ENCODE measurements around the gene HNRNPLL.
"Not testable (repeated sequence)": the region's sequence is repeated elsewhere in the genome, so short reads cannot be mapped to it uniquely, and the experiment has no call there.

The HNRNPLL gene

DNA sequence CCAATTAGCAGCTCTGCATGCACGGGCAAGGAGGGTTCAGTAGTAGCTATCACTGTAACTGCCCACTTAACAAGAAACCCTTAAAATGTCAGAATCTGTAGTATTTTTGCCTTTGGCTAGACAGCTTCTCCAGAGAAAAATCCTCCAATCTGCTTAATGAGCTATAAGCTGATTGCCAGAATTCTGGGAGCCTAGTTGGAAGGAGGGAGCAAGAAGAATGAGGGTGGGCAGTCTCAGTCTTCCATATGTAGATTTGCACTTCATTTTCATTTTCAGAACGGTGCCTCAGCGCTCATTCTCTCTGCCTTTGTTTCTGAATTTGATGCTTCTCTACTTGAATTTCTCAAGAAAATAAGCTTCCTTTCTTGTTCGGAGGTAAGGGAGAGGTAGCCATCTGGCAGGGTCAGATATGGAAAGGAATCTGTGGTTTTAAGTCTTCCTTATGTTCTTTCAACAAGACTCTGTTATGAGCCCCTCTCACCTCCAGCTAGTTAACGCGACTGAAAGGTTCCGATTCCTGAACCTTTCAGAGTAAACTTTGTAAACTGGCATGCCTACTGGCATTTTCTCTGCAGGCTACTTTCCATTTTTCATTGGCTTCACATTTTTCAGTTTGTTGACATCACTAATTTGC is 53.5 kb downstream of the HNRNPLL start:
- DNase-seq: no peak

DNA sequence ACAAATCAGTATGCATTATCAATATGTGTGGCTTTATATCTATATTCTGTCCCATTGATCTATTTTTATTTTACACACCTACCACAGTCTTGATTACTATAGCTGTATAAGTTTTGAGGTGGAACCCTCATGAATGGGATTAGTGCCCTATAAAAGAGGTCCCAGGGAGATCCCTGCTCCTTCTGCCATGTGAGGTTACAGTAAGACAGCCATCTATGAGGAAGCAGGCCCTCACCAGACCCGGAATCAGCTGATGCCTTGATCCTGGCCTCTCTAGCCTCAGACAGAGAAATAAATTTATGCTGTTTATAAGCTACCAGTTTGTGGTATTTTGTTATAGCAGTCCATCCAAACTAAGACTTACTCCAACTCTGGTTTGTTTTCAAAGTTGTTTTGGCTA is 54.9 kb downstream of the HNRNPLL start:
- no peak for DNase-seq

DNA sequence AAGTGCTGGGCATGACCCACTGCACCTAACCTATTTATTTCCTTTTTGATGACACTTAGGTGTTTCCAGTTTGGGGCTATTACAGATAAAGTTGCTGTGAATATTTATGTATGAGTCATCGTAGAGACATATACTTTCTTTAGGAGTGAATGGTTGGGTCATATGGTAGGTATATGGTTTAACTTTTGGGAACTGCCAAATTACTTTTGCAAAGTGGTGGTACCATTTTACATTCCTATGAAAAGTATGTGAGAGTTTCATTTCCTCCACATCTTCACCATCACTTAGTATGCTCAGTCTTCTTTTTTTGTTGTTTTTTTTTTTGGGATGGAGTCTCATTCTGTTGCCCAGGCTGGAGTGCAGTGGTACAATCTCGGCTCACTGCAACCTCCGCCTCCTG is 56.1 kb downstream of the HNRNPLL start:
- no peak for DNase-seq

DNA sequence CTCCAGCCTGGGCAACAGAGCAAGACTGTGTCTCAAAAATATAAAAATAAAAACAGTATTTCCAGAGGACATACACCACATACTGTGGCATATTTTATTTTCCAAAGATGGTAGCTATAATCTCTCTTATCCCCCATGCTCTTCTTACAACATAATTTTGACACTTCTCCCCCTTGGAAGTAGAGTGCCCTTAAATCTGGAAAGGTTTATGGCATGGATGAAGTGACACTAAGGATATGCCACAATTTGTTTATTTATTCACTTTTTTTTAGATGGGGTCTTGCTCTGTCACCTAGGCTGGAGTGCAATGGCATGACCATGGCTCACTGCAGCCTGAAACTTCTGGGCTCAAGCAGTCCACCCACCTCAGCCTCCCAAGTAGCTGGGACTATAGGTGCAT is 56.7 kb downstream of the HNRNPLL start:
- no peak for DNase-seq

DNA sequence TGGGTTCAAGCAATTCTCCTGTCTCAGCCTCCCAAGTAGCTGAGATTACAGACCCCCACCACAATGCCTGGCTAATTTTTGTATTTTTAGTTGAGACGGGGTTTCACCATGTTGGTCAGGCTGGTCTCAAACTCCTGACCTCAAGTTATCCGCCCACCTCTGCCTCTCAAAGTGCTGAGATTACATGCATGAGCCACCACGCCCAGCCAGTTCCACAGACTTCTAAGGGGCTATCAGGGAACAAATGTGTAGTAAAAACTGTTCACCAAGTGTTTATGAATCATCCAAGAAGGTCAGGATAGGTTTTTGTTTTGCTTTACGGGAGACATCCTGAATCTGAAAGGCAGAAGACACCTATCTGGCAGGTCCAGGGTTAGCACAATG is 60.5 kb downstream of the HNRNPLL start:
- DNase-seq: not testable (repeated sequence)

DNA sequence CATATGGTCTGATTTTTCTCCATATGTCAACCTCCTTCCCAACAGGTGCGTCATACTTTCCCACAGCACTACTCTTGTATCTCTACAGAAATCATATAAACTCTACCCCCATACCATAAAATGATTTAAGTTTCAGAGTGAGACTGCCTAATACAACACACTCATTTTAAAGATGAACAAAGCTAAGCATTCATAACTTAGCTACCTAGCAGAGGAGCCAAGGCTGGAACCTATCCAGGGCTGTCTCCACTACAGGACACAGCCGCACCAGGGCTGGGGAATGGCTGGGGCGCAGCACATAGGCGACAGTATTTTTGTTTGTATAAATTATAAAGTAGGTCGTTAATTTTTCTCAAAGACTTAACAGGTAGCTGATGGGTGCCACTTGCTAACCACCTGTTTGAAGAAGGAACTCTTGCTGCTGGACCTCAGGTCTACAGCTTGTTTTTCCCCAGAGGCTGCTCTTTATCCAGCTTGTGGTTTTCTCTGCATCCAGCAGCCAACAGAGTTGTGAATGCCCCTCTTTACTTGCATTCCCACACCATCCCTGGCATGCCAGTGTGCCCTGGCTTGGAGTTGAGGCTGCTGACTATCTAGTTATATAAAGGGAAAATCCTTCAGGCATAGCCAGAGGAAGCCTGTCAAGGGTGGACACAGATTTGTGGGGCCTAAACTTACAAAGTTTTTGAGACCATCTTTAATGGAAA is 62.0 kb downstream of the HNRNPLL start:
- DNase-seq: no peak

DNA sequence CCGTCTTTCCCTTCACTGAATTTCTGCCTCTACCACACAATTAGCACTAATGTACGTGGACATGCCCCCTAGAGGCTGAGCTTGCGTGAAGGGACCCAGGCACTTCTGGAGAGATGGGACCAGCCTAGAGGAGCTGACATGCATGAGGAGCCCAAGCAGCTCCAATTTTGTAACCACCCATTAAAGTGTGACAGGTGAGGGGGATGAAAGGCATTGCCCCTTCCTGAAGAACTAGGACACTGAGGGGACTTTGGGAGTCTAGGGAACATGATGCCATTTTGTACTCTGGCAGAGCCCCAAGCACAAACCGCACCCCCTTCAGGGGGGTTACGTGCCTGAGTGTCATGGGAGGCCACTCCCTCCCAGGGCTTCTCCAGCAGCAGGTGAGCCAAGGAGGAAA is 63.6 kb downstream of the HNRNPLL start:
- no peak for DNase-seq

DNA sequence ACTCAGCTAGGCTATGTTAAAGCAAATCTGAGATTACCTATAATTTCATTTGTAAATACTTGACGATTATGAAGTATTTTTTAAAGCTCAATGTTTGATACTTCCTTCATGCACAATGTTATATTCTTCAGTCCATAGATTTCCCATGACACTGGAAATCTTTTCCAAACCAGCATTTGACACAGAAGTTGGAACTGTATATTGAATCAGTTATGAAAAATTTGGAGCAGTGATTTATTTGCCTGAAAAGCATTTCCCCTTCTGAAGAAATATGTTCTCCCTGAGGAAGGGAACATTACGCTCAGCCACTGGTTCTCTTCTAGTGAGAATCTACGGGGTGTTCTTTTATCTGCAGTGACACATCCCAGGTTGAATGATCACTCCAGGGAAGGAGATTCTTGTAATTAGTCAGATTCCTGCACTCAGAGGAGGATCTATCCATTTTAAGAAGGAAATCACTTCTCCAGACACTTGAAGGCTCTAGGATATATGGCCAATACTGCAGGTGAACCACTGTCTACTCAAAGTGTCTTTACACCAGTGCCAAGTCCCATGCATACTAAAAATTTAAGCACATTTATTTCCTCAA is 64.7 kb downstream of the HNRNPLL start:
- DNase-seq: no peak

DNA sequence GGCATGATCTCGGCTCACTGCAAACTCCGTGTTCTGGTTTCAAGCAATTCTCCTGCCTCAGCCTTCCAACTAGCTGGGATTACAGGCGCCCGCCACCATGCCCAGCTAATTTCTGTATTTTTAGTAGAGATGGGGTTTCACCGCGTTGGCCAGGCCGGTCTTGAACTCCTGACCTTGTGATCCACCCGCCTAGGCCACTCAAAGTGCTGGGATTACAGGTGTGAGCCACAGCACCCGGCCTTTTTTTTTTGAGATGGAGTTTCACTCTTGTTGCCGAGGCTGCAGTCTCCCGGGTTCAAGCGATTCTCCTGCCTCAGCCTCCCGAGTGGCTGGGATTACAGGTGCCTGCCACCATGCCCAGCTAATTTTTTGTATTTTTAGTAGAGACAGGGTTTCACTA is 65.4 kb downstream of the HNRNPLL start:
- DNase-seq: not testable (repeated sequence)

DNA sequence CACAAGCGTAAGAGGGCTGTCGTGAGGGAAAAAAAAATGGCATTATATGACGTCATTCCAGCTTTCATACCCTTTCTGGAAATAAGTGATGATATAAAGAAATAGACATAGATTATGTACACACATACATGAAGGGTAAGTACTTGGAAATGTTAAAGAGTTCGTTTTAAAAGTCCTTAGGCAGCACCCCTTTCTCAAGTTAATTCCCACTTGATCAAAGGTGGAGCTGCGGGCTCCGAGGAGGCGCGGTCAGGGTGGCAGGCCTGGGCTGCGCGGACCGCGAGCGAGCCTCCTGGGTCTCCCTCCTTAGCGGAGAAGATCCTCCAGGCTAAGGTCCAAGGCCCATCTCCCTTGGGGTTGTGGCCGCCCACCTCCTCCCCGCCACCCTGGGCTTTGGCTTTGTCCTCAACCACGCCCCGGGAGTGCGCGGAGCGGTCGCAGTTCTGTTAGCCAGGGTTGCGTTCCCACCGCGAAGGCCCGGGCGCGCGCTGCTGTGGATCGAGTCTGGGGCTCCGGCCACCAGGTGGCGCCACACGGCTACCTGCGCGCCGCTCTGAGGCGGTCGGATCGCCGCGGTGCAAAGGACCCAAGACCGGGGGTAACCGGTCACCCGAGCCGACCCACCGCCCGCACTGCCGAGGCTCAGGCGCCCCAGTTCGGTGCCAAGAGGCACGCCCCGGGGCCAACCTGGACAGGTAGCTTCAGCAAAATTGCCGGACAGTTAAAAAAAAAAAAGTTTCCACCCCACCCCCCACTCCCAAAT is 66.8 kb downstream of the HNRNPLL start:
- peak; percentile 19 to 82 for DNase-seq

DNA sequence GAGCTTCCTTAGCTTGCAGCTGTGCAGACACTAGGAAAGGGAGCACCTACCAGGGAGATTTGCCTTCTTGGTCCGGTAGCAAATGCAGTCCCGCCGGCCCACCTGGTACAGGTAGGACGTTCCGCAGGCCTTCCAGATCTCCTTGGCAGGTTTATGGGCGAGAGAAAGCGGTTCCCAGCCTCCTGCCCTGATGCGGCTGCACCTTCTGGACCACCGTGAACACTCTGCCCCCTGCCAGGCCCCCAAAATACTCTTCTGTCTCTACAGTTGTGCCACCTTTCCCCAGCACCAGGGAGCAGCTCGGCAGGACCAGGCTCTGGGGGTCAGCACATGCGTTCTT is 67.4 kb downstream of the HNRNPLL start:
- DNase-seq: no peak

DNA sequence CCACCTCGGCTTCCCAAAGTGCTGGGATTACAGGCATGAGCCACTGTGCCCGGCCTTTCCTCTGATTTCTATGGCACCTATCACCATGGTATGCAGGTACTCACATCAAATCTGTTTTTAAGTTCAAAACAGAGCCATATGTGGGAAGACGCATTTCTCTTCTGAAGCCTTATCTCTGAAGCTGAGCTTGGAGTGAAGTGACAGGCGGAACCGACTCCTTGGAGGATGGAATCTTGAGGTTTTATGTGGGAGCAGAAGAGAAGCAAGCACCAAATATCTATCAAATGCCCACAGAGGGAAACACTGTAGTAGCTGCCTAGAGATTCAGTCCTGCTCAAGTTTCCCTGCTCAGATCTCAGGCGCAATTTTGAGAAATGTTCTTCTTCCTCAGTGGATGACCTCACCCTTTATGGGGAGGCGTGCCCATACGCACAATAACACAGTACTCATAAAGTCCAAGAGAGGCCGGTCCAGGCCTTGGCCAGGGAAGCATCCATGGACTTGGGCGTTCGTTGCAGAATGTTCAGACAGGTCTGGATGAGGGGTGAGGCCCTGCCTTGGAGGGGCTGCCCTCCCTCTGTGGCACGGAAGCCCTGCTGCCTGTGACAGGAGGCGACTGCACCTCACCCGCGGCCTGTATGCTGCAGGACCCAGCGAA is 67.9 kb downstream of the HNRNPLL start:
- no peak for DNase-seq

DNA sequence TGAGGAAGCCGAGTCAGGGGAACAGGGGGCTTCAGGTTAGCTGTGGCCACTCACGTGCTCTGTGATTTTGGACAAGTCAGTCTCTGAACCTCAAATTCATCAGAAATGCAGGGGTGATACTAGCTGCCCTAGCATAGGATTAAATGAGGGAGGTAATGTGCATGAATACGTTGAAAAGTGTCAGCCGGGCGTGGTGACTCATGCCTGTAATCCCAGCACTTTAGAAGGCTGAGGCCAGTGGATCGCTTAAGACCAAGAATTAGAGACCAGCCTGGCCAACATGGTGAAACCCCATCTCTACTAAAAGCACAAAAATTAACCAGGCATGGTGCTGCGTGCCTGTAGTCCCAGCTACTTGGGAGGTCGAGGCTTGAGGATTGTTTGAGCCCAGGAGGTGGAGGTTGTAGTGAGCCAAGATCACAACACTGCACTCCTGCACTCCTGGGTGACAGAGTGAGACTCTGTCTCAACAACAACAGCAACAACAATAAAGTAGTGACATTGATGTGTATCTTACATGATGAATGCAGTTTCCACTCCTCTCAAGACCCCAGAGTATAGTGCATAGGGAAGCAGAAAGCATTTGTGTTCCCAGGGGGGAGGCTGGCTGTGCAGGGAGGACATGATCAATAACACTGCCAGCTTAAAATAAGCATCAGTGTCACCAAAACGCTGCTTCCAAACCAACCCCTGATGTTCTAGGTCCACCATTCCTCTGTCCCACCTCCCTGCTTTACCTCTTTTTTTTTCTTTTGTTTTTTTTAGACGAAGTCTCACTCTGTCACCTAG is 68.8 kb downstream of the HNRNPLL start:
- DNase-seq: no peak

DNA sequence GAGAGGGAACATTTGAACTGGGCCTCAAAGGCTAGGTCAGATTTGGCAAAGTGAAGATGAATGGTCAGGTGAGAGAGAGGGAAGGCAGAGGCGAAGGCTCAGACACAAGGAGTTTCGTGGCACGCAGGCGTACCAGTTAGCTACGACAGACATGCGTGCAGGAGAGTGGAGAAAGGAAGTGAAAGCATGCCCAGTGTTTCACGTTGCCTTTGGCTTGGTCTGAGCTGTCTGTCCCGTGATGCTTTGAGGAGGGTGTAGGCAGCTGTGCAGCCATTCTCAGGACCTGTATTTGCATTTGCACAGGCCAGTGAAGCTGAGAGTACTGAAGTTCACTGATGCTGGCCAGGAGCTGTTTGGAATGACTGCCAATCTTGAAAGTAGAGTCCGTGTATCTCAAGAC is 69.5 kb downstream of the HNRNPLL start:
- no peak for DNase-seq

DNA sequence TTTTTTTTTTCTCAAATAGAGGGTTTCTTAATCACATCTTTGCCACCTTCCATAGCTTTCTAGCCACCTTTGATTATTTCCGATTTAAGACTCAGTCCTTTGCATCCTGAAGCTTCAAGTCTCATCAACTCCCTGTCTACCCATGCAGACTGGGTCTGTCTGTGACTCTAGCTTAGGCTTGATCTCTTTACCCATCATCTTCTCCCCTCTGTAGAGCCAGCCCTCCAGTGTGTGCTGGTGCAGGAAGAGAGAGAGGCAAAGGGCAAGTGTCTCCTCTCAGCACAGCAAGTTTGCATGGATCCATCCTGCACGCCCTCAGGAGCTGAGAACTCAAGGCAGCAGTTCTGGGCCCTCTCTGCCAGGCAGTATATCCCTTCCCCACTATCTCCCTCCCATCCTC is 70.4 kb downstream of the HNRNPLL start:
- no peak for DNase-seq

DNA sequence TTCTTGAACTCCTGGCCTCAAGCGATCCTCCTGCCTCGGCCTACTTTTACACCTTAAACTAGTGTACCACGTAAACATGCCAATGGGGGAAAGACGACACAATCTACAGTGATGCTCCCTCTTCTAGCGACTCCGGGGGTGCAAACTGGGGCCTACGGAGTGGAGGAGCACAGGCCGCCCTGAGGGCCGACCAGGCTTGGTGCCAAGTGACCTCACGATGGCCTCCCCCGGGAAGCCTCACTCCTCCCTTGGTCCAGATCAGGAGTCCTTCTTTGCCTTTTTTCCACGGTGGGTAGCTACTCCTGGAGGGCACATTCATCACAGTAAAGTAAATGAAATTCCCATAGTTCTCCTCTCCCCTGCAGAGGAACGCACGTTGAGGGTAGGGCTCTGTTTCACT is 73.5 kb downstream of the HNRNPLL start:
- no peak for DNase-seq

DNA sequence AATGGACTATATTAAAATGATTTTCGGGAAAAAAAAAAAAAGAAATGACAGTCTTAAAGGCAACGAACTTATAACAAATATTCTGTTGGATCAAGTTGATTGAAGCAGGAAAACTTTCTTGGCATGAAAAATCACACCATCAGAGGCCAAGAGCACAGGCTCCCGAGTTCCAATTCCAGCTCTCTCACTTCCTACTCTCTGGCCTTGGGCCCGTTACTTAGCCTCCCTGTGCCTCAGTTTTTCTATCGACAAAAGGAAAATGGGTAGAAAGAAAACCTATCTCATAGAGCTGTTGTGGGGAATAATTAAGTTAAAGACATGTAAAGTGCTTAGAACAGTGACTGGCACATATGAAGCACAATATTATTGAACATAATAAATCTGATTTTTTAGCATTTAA is 74.2 kb downstream of the HNRNPLL start:
- DNase-seq: no peak

DNA sequence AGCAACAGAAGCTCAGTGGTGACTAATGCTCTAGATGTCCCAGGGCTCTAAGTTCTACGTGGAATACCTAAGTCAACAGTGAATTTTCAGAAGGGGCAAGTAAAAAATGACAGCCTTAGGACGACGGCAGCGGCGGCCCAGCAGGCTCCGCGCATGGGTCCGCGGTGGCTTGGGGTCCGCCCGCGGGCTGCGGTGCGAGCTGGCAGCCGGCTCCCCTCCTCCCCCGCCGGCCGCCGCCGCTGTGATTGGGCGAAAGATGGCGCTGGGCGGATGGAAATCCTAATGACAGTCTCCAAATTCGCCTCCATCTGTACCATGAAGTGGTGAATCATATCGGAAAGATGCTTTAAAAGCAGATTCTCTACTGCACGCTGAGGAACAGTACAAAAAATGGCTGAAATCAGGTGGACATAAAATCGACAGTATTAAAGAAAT is 74.7 kb downstream of the HNRNPLL start:
- peak; percentile 55 to 89 for DNase-seq

DNA sequence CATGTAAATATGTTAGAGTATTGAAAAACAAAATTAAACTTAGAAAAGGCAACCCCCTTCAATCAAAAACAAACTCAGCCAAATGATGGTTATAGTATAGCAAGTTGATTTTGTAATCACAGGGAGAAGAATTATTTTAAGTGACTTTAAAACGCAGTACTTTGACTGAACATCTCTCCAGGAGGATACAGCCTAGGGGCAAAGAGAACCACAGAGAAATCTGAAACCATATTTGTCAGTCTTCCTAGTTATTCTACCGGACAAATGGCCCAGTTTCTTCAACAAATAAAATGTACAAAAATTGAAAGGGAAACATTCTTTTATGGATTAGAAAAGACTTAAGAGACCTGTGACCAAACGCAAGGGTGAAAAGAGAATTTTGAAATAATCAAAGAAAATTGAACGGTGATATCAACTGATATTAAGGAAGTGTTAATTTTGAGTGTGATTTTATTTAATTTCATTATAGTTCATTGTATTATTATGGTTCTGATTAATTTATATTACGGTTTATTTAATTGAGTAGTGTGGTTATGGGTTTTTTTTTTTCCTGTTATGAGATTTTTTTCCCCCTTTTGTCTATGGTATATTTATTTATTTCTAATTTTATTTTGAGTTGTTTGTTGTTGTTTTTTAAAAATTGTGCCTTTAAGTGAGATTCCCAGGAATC is 75.3 kb downstream of the HNRNPLL start:
- DNase-seq: no peak

DNA sequence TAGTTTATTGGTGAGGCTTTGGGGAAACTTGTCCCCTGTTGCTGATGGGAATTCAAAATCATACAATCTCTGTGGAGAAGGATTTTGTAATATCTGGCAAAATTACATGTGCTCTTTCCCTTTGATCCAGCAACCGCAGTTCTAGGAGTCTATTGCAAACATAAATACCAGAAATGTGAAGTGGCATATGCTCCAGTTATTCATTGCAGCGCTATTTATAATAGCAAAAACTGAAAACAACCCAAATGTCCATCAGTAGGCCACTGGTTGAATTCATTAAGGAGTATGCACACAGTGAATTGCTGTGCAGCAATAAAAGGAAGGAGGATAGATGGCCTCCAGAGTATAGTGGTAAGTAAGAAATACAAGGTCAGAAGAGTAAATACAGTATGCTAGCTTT is 76.5 kb downstream of the HNRNPLL start:
- no peak for DNase-seq

DNA sequence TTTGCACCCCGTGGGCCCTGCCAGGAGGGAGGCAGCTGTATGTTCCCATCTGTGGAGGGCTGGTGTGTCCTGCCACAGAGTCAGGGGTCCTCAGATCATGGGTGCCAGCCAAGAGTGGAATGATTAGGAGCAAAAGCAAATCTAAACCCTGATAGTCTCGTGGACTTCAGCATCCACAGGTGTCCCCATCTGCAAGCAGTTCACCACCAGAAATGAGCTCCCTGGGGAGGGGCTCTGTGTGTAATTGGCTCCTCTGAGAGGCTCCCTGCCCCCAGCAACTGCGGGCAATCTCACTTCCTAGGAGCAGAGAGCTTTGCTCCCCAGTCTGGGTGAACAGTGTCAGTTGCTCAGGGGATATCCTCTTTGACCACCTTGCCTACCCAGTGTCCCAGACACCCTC is 78.1 kb downstream of the HNRNPLL start:
- no peak for DNase-seq
